GM06990 (cell line): Measurements from ENCODE around the gene CLDN24.

Source experiments
- DNase-seq: peaks from one replicate; pipeline ENCODE4 v3.0.0-alpha.2; 2011; ENCODE audit not compliant: insufficient read length; ENCODE audit errors: extremely low read depth
- H3K27me3 ChIP-seq: replicated peaks from 2 replicates; pipeline ENCODE4 v1.6.0; 2011; ENCODE audit warnings: low read length; ENCODE audit not compliant: control insufficient read depth, insufficient read depth
- H3K36me3 ChIP-seq: 2 replicates; pipeline ENCODE4 v1.5.1; 2011; ENCODE audit warnings: low read length; ENCODE audit not compliant: control insufficient read depth, insufficient read depth
- H3K4me3 ChIP-seq: replicated peaks from 2 replicates; pipeline ENCODE4 v1.5.1; 2011; ENCODE audit warnings: low read depth, mild to moderate bottlenecking, control low read depth, low read length
- TF ChIP-seq, protein P1 (sequence below): IDR thresholded peaks from 2 replicates; pipeline ENCODE4 v1.5.1; 2011; ENCODE audit warnings: low read length, control low read depth, mild to moderate bottlenecking, inconsistent platforms; ENCODE audit not compliant: insufficient read depth, poor library complexity, severe bottlenecking

CLDN24 gene

DNA sequence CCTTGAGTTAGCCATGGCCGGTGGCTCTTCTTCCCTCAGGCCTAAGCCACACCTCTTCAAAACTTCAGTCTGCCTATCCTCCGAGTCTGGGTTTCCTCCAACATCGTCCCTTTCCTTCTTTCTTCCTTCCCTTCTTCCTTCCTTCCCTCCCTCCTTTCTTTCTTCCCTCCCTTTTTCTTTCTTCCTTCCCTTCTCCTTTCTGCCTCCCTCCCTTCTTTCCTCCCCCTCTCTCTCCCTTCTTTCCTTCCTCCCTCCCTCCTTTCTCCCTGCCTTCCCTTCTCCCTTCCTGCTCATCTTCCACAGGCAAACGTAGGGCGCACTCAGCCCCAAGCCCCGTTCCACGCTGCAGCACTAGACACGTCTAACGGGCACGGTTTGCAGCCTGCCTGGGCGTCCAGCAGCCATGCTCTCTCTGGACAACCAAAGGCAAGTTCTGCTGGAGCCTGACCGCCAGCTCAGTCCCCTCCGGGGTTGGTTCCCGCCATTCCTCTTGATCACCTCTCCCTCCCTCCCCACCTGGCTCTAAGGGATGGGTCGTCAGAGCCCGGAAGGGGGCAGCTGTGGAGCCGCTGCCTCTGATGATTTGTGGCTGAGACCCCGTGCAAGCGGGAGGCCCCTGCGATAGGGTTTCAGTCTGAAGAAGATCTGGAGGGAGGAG, 34.1 kb upstream of the CLDN24 start:
- DNase-seq = no peak
- TF ChIP-seq, protein P1, sequence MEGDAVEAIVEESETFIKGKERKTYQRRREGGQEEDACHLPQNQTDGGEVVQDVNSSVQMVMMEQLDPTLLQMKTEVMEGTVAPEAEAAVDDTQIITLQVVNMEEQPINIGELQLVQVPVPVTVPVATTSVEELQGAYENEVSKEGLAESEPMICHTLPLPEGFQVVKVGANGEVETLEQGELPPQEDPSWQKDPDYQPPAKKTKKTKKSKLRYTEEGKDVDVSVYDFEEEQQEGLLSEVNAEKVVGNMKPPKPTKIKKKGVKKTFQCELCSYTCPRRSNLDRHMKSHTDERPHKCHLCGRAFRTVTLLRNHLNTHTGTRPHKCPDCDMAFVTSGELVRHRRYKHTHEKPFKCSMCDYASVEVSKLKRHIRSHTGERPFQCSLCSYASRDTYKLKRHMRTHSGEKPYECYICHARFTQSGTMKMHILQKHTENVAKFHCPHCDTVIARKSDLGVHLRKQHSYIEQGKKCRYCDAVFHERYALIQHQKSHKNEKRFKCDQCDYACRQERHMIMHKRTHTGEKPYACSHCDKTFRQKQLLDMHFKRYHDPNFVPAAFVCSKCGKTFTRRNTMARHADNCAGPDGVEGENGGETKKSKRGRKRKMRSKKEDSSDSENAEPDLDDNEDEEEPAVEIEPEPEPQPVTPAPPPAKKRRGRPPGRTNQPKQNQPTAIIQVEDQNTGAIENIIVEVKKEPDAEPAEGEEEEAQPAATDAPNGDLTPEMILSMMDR = no peak

DNA sequence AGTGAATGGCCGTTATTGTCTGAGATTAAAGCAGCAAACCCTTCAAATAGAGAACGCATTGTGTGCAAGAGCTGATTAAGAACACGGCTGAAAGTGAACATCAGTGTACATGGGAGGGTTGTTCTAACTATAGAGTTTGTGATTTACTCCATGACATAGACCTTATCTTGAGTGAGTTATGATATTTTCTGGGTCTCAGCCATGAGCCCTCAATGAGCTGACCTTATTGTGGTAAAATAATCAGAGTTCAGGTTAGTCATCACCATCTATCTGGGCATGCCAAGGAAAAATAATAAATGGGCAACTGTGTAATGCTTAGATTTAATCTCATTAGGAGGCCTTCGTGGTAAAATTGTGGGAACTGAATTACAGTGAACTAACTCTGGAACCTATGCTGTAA, 33.2 kb upstream of the CLDN24 start:
- TF ChIP-seq, protein P1 = no peak
- no peak for DNase-seq
- Histone ChIP-seq H3K27me3 (peaks cover 1% of the 10 kb centered on the region; the same call in 1 of the 2 replicates), H3K4me3 (no peak overlapping the region), H3K36me3 (no peaks in the 10 kb centered on the region)

More for the DNA sequence above, 34.1 kb upstream of the CLDN24 start:
- peaks cover 1% of the 10 kb centered on the region; the same call in 1 of the 2 replicates for H3K27me3 ChIP-seq
- H3K4me3 ChIP-seq = no peak overlapping the region
- no peaks in the 10 kb centered on the region for H3K36me3 ChIP-seq

DNA sequence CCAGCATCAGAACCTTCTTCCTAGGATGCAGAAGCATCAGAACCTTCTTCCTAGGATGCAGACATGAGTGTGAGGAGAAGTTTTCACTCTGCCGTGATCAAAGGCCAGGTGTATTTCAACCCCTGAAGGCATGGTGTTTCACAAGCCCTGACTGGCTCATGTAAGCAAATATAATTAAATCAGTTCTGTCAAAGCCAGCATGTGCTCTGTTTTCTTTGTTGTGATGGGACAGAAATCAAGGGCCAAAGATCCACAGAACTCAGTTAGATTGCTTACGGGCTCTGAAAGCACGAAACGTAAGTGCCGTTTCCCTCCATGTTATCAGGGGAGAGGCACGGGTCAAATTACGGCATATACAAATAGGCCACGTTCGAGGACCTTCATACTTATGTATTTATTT, 32.0 kb upstream of the CLDN24 start:
- no peak for DNase-seq
- no peak overlapping the region for H3K4me3 ChIP-seq

DNA sequence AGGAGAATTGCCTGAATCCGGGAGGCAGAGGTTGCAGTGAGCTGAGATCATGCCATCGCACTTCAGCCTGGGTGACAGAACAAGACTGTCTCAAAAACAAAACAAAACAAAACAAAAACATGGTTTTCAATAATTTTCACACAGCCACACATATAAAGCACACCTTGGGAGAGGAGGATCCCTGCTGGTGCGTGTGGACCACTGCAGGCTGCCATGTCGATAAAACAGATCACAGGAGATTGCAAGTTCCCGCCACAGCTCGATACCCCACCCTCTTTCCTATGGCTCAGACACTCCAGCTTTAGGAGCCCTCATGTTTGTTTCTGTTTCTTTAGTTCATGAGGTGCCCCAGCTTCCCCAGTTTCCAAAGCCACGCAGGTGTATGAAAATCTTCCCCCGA, 31.3 kb upstream of the CLDN24 start:
- Histone ChIP-seq H3K4me3 (no peak overlapping the region), H3K27me3 (peaks cover 1% of the 10 kb centered on the region; the same call in 1 of the 2 replicates), H3K36me3 (no peaks in the 10 kb centered on the region)
- DNase-seq = no peak
- TF ChIP-seq, protein P1 = no peak

More for the DNA sequence above, 32.0 kb upstream of the CLDN24 start:
- peaks cover 1% of the 10 kb centered on the region; the same call in 1 of the 2 replicates for H3K27me3 ChIP-seq
- TF ChIP-seq, protein P1 = no peak
- H3K36me3 ChIP-seq = no peaks in the 10 kb centered on the region

DNA sequence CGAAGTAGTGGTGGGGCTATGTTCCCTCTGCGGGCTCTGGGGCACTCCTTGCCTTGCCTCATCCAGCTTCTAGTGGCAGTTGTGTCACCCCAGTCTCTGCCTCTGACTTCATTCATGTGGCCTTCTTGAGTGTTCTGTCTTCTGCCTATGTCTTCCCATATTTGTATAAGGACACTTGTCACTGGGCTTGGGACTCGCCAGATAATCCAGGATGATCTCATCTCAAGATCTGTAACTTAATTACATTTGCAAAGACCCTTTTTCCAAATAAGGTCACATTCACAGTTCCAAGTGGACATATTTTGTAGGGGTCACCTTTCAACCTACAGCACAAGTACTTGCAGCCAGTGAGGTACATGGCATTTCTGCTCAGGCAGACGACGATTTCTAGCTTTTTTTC, 30.3 kb upstream of the CLDN24 start:
- Histone ChIP-seq H3K4me3 (no peak overlapping the region), H3K27me3 (peaks cover 1% of the 10 kb centered on the region; the same call in 1 of the 2 replicates), H3K36me3 (no peaks in the 10 kb centered on the region)
- DNase-seq = no peak
- TF ChIP-seq, protein P1 = no peak
